ENCODE measurements around the gene SLC15A2.

- TF ChIP-seq POLR2A (IDR thresholded peaks at IDR 0.05; ENCODE audit: low read length) = no peak
- TF ChIP-seq GATA1 (IDR thresholded peaks at IDR 0.05; ENCODE audit: low read depth, low read length) = no peak
These were observed 91.6 kb downstream of the SLC15A2 start for GRCh38 chr3:121985846-121986245.
